Activated gamma-delta T cell (primary cell): ENCODE measurements around the gene VWC2.

ENCODE experiments used
- DNase-seq: peaks from one replicate; lab custom pipeline; 2025; lab: John Stamatoyannopoulos, UW

The VWC2 gene

DNA sequence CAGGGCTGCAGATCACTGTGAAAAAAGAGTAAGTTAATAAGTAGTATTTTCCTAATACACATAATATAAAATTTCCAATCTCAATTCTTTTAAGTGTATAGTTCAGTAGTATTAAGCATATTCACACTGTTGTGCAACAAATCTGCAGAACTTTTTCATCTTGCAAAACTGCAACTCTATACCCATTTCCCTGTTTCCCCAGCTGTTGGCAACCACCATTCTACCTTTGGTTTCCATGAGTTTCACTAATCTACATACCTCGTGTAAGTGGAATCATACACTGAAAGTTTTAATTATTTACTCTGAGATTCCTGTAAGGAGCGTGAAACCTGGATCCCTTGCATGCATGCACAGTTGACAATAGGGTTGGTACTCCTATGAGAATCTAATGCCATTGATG, 164.2 kb downstream of the VWC2 start:
- no peak for DNase-seq
